ENCODE measurements around the gene GUCA1C. TPM values are rescaled to one million over a fixed set of nuclear protein-coding genes. Genes with fewer than 3 reads are reported as not detected.

The GUCA1C gene
- total and polyA plus RNA-seq, 10 of the 15 experiments (the other 5 are each of a cell fraction or from before 2014, with no cell fraction given), result not detected

GRCh38 chr3:108909799-108910198 is 43.9 kb downstream of the GUCA1C start:
- no peak for DNase-seq (ENCODE audit: low read depth, low spot score)
- Histone ChIP-seq H3K27ac (ENCODE audit: control insufficient read depth, insufficient read depth) (no peak overlapping the region), H3K79me2 (ENCODE audit: control insufficient read depth, insufficient read depth, low read length) (no peaks in the 10 kb centered on the region), H3K9ac (ENCODE audit: control insufficient read depth, insufficient read depth, low read length) (no peak overlapping the region), H3K4me3 (no peak overlapping the region), H3K4me1 (ENCODE audit: control insufficient read depth, insufficient read depth, low read length) (no peaks in the 10 kb centered on the region), H4K20me1 (ENCODE audit: control insufficient read depth, insufficient read depth) (no peaks in the 10 kb centered on the region), H3K36me3 (ENCODE audit: control insufficient read depth in 2 of 2, insufficient read depth in 2 of 2, low read length in 1 of 2) (no peaks in the 10 kb centered on the region), H3K9me3 (replicated peaks; ENCODE audit: control insufficient read depth, insufficient read depth, low read length) (no peaks in the 10 kb centered on the region), H3K4me2 (ENCODE audit: control insufficient read depth, insufficient read depth) (no peak overlapping the region), H2AFZ (ENCODE audit: control insufficient read depth, low read depth, low read length) (no peak overlapping the region), H3K27me3 (replicated peaks in 1 of 2; ENCODE audit: control insufficient read depth in 2 of 2, insufficient read depth in 2 of 2, low read length in 1 of 2) (no peaks in the 10 kb centered on the region)
- RAD21 ChIA-PET (ENCODE audit: unreplicated experiment), result no interaction called here
- WGBS (ENCODE audit: insufficient coverage, insufficient replicate concordance, low lambda C conversion rate, missing lambda C conversion rate), result 88% methylated on average over 5 of the region's 5 CpGs
- POLR2A ChIA-PET, result no interaction called here
- ATAC-seq, result no peak
- in situ Hi-C loops (cut with MboI), result no loop called here
- SMC1A ChIA-PET (ENCODE audit: uncharacterized antibody, unreplicated experiment), result no interaction called here
- no TSS peak for BruUV-seq (replicated peaks)
- CTCF ChIA-PET, result no interaction called here
- FAIRE-seq, result no peak
- intact Hi-C loops (cut with micrococcal nuclease; ENCODE audit: unreplicated experiment), result loop anchor here (5.0 kb wide), 1 partner anchor 173 kb away; no protein-coding TSS in a partner anchor
- TF ChIP-seq BHLHE40 (IDR thresholded peaks at IDR 0.05; ENCODE audit: borderline replicate concordance in 1 of 2, low read depth in 2 of 2, low read length in 1 of 2), result no peak
- TF ChIP-seq ZNF592 (IDR thresholded peaks at IDR 0.05), result no peak
- TF ChIP-seq SKIL (IDR thresholded peaks at IDR 0.05; ENCODE audit: low read depth, poor library complexity, severe bottlenecking), result no peak
- no peak for TF ChIP-seq NBN (IDR thresholded peaks at IDR 0.05)
- TF ChIP-seq LARP7 (IDR thresholded peaks at IDR 0.05), result no peak
- TF ChIP-seq TCF3 (IDR thresholded peaks at IDR 0.05; ENCODE audit: borderline replicate concordance, insufficient read depth, low read depth, low read length), result no peak
- no peak for TF ChIP-seq ZNF217 (IDR thresholded peaks at IDR 0.05)
- no peak for TF ChIP-seq SUZ12 (IDR thresholded peaks at IDR 0.05; ENCODE audit: unreplicated experiment)
- TF ChIP-seq BCL11A (IDR thresholded peaks at IDR 0.05; ENCODE audit: low read depth, low read length), result no peak
- no peak for TF ChIP-seq E2F8 (IDR thresholded peaks at IDR 0.05; ENCODE audit: low read depth, partially characterized antibody)
- TF ChIP-seq ATF2 (IDR thresholded peaks at IDR 0.05; ENCODE audit: low read length), result no peak
- no peak for TF ChIP-seq IRF4 (IDR thresholded peaks at IDR 0.05; ENCODE audit: low read depth, low read length)

Data from GM12878 (cell line).